Peyer's patch (tissue), 4 donors: ENCODE data around the gene COPB1. TPM values are rescaled to one million over a fixed set of nuclear protein-coding genes. Genes with fewer than 3 reads are reported as not detected.
"Not testable (repeated sequence)": the region's sequence is repeated elsewhere in the genome, so short reads cannot be mapped to it uniquely, and the experiment has no call there.

Source experiments
- DNase-seq, 3 donors: peaks; one replicate each; pipeline ENCODE4 v3.0.0-alpha.2; 2017 to 2019
- H3K27ac ChIP-seq, 4 donors: fragments of 200-600 bp; sonication (generic); one replicate each; pipeline ENCODE4 v1.5.1; 2016 to 2019
- H3K27me3 ChIP-seq, 2 donors: fragments of 200-600 bp; sonication (generic); one replicate each; pipeline ENCODE4 v1.5.1; 2019
- H3K36me3 ChIP-seq, 3 donors: fragments of 200-600 bp; sonication (generic); one replicate each; pipeline ENCODE4 v1.5.1; 2016 to 2019
- H3K4me1 ChIP-seq, 4 donors: fragments of 200-600 bp; sonication (generic); one replicate each; pipeline ENCODE4 v1.5.1; 2016 to 2019
- H3K4me3 ChIP-seq, 4 donors: fragments of 200-600 bp; sonication (generic); 1 replicate in 3 of 4; 2 replicates in 1 of 4; pipeline ENCODE4 v1.5.1; 2016 to 2019; ENCODE audit warnings: mild to moderate bottlenecking in 1 of 4
- H3K9me3 ChIP-seq, 4 donors: fragments of 200-600 bp; sonication (generic); one replicate each; pipeline ENCODE4 v1.5.1; 2016 to 2019; ENCODE audit warnings: mild to moderate bottlenecking in 1 of 4
- POLR2A ChIP-seq, 2 donors: fragments of 450-650 bp; IDR thresholded peaks; one replicate each; pipeline ENCODE4 v1.5.1; 2017; ENCODE audit warnings: antibody characterized with exemption in 2 of 2, mild to moderate bottlenecking in 2 of 2, moderate library complexity in 2 of 2
- total RNA-seq, 4 donors: library from RNA; depleted of rRNA; stranded (reverse); fragments of >200 nt; gene quantifications; one replicate each; pipeline ENCODE4 v1.1.0, GENCODE V29; 2016
- TF ChIP-seq, protein P1 (sequence below), 6 experiments: fragments of 450-650 bp in 4 of 6; fragments of 200-600 bp in 2 of 6; sonication (generic) in 1 of 6; IDR thresholded peaks; one replicate each; pipeline ENCODE4 v1.5.1; 2017 to 2019; ENCODE audit warnings: antibody characterized with exemption in 6 of 6, mild to moderate bottlenecking in 3 of 6, moderate library complexity in 1 of 6

The COPB1 gene
- total RNA-seq, 4 donors from 2014 or later, result 58.4 to 127 (median 92.4) TPM

DNA sequence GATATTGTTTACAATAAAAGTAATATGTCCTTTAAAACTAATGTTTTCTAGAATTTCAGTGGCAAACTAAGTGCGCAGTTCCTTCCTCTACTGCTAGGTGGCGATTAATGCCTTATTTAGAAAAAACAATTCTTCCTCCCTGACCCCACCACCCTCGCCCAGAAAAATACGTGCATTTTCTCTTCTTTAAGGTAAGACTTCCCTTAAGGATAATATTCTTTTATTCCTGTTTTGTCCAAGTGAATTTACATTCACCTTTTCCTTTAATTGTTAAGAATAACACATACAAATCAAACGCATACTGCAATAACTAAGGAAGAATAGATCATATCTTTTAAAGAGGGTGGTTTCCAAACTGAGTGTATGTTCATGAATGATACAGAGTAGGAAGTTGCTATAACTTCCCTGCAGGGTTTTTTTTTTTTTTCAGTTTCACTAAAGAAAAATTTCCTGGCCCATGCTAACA is 37.6 kb upstream of the COPB1 start:
- H3K4me3 ChIP-seq, result no peak overlapping the region
- TF ChIP-seq POLR2A (IDR thresholded peaks at IDR 0.05), result no peak
- TF ChIP-seq, protein P1, sequence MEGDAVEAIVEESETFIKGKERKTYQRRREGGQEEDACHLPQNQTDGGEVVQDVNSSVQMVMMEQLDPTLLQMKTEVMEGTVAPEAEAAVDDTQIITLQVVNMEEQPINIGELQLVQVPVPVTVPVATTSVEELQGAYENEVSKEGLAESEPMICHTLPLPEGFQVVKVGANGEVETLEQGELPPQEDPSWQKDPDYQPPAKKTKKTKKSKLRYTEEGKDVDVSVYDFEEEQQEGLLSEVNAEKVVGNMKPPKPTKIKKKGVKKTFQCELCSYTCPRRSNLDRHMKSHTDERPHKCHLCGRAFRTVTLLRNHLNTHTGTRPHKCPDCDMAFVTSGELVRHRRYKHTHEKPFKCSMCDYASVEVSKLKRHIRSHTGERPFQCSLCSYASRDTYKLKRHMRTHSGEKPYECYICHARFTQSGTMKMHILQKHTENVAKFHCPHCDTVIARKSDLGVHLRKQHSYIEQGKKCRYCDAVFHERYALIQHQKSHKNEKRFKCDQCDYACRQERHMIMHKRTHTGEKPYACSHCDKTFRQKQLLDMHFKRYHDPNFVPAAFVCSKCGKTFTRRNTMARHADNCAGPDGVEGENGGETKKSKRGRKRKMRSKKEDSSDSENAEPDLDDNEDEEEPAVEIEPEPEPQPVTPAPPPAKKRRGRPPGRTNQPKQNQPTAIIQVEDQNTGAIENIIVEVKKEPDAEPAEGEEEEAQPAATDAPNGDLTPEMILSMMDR (IDR thresholded peaks at IDR 0.05), result peak; percentile 70 to 88 (median 82)

DNA sequence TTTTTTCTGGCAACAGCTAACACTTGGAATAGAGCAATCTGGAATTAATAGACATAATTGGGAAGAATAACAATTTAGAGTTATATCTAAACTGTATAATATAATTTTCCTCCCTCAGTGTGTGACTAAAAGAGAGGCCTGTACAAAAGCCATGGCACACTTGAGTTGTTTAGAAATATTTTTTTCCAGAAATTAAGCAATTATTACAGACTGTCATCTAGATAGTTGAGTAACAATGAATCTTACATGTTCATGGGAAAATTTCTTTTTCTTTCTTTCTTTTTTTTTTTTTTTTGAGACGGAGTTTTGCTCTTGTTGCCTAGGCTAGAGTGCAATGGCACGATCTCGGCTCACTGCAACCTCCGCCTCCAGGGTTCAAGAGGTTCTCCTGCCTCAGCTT is 35.6 kb upstream of the COPB1 start:
- H3K9me3 ChIP-seq, H3K4me3 ChIP-seq, DNase-seq, H3K27me3 ChIP-seq, H3K27ac ChIP-seq, H3K4me1 ChIP-seq, H3K36me3 ChIP-seq: not testable (repeated sequence)

More for the DNA sequence above, 37.6 kb upstream of the COPB1 start:
- no peaks in the 10 kb centered on the region for H3K9me3 ChIP-seq
- H3K36me3 ChIP-seq, result no peaks in the 10 kb centered on the region
- DNase-seq, result peak in 2 of 3 donors; percentile 57 to 76
- no peaks in the 10 kb centered on the region for H3K4me1 ChIP-seq
- no peaks in the 10 kb centered on the region for H3K27me3 ChIP-seq
- peak overlapping the region in 1 of 4 donors; percentile 25 for H3K27ac ChIP-seq

DNA sequence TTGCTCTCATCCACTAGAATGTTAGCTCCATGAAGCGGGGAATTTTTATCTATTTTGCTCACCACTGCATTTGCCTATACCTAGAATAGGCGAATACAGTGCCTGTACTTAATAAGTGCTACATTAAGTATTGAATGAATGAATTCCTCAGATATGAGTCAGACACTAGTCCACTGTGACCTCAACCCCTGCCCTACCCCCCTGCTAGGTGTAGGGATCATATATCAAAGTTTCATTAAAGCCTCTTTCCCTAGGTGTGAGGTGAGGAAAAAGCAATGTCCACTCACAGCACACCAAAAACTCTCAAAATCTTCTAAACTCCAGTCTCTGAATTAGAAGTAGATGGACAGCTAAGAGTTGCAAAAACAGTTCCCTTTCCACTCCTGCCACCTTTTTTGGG is 30.3 kb upstream of the COPB1 start:
- Histone ChIP-seq H3K9me3 (no peaks in the 10 kb centered on the region), H3K27ac (no peak overlapping the region), H3K36me3 (no peaks in the 10 kb centered on the region), H3K4me3 (no peak overlapping the region), H3K4me1 (no peaks in the 10 kb centered on the region), H3K27me3 (no peaks in the 10 kb centered on the region)
- DNase-seq, result no peak
- no peak for TF ChIP-seq POLR2A (IDR thresholded peaks at IDR 0.05)
- TF ChIP-seq, protein P1 (IDR thresholded peaks at IDR 0.05), result no peak

DNA sequence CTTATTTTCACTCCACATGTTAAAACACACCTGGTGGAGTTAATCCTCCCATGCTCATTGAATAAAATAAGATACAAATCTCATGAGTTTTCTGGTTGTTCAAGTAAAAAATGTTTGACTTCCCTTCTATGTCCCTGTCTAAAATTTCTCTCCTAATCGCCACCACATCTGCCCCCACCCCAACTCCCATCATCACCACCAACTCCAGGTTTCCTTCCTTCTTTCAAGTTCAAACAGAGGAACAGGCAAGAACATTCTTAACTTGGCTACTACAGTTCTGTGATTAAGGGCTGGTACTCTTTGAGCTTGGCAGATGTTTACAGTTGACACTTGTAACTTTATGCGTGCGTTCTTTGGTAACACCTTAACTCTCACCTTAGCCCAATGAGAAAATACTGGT is 29.7 kb upstream of the COPB1 start:
- Histone ChIP-seq H3K27me3 (no peaks in the 10 kb centered on the region), H3K36me3 (no peaks in the 10 kb centered on the region), H3K4me3 (no peak overlapping the region), H3K4me1 (no peaks in the 10 kb centered on the region), H3K27ac (no peak overlapping the region), H3K9me3 (no peaks in the 10 kb centered on the region)
- DNase-seq, result no peak
- no peak for TF ChIP-seq POLR2A (IDR thresholded peaks at IDR 0.05)
- TF ChIP-seq, protein P1 (IDR thresholded peaks at IDR 0.05), result no peak

DNA sequence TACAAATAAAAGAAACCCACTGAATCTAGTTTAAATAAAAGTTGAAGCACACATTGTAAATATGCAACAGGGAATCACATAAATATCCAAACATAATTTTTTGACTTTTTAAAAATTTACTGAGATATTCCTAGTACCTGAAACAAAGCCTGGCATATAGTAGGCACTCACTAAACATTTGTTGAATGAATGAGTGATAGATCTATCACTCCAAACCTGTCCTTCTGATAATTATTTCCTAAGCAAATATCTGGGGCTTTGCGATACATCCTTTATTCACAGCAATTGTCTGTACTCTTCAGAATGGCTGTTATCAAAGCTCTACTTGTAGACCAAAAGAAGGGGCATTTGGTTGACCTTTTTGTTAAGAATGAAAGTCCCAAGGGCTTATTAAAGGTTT is 23.2 kb upstream of the COPB1 start:
- no peaks in the 10 kb centered on the region for H3K27me3 ChIP-seq
- peaks cover 0 to 17% (median 5%) of the 10 kb centered on the region in 4 donors for H3K4me1 ChIP-seq

DNA sequence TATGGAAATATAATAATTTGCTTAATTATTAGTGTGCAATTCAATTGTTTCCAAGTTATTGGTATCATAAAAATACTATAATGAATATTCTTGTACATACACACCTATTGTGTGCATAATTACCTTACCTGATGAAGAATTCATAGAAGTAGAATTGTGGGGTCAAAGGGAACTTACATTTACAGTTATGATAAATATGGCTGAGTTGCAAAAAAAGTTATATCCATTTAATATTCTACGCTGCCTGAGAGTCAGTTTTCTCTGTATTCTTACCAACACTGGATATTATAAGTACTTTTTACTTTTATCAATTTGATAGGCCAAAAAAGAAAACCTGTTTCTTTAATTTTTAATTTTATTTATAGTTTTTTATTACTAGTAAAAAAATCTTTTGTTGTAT is 22.6 kb upstream of the COPB1 start:
- Histone ChIP-seq H3K36me3 (peaks cover 0 to 9% (median 0%) of the 10 kb centered on the region in 3 donors), H3K4me1 (peaks cover 0 to 17% (median 5%) of the 10 kb centered on the region in 4 donors), H3K27ac (no peak overlapping the region), H3K27me3 (no peaks in the 10 kb centered on the region), H3K9me3 (no peaks in the 10 kb centered on the region), H3K4me3 (no peak overlapping the region)
- TF ChIP-seq, protein P1 (IDR thresholded peaks at IDR 0.05), result no peak
- no peak for TF ChIP-seq POLR2A (IDR thresholded peaks at IDR 0.05)
- no peak for DNase-seq

More for the DNA sequence above, 23.2 kb upstream of the COPB1 start:
- H3K27ac ChIP-seq, result no peak overlapping the region
- no peak overlapping the region for H3K4me3 ChIP-seq
- TF ChIP-seq, protein P1 (IDR thresholded peaks at IDR 0.05), result no peak
- TF ChIP-seq POLR2A (IDR thresholded peaks at IDR 0.05), result no peak
- H3K36me3 ChIP-seq, result peaks cover 0 to 4% (median 0%) of the 10 kb centered on the region in 3 donors
- DNase-seq, result no peak
- H3K9me3 ChIP-seq, result no peaks in the 10 kb centered on the region
